ENCODE measurements around the gene AGXT2. TPM values are rescaled to one million over a fixed set of nuclear protein-coding genes. Genes with fewer than 3 reads are reported as not detected.

Gene AGXT2
- total and polyA plus RNA-seq, 10 of the 15 experiments (the other 5 are each of a cell fraction or from before 2014, with no cell fraction given) = not detected

- Histone ChIP-seq H3K9me3 (replicated peaks; ENCODE audit: control insufficient read depth, insufficient read depth, low read length) (no peaks in the 10 kb centered on the region), H3K4me1 (ENCODE audit: control insufficient read depth, insufficient read depth, low read length) (0 out of 2 replicates have a peak, but pooled peaks cover 5% of the 10 kb centered on the region), H3K79me2 (ENCODE audit: control insufficient read depth, insufficient read depth, low read length) (no peaks in the 10 kb centered on the region), H3K27ac (ENCODE audit: control insufficient read depth, insufficient read depth) (no peak overlapping the region), H3K4me3 (no peak overlapping the region), H4K20me1 (ENCODE audit: control insufficient read depth, insufficient read depth) (no peaks in the 10 kb centered on the region), H2AFZ (ENCODE audit: control insufficient read depth, low read depth, low read length) (no peak overlapping the region), H3K36me3 (ENCODE audit: control insufficient read depth in 2 of 2, insufficient read depth in 2 of 2, low read length in 1 of 2) (no peaks in the 10 kb centered on the region), H3K27me3 (replicated peaks in 1 of 2; ENCODE audit: control insufficient read depth in 2 of 2, insufficient read depth in 2 of 2, low read length in 1 of 2) (no peaks in the 10 kb centered on the region), H3K9ac (ENCODE audit: control insufficient read depth, insufficient read depth, low read length) (no peak overlapping the region), H3K4me2 (ENCODE audit: control insufficient read depth, insufficient read depth) (no peak overlapping the region)
- TF ChIP-seq POU2F2 (IDR thresholded peaks at IDR 0.05; ENCODE audit: borderline replicate concordance, low read depth, low read length) (no peak), SKIL (IDR thresholded peaks at IDR 0.05; ENCODE audit: low read depth, poor library complexity, severe bottlenecking) (no peak), PML (IDR thresholded peaks at IDR 0.05; ENCODE audit: low read length) (no peak), ZBTB33 (IDR thresholded peaks at IDR 0.05) (no peak), RUNX3 (IDR thresholded peaks at IDR 0.05; ENCODE audit: low read length) (no peak), BACH1 (IDR thresholded peaks at IDR 0.05; ENCODE audit: borderline replicate concordance) (no peak), ZZZ3 (IDR thresholded peaks at IDR 0.05; ENCODE audit: control insufficient read depth, insufficient read length, low read depth) (no peak), HCFC1 (IDR thresholded peaks at IDR 0.05; ENCODE audit: low read length) (no peak), YY1 (IDR thresholded peaks at IDR 0.05; ENCODE audit: low read depth, low read length) (no peak), ASH2L (IDR thresholded peaks at IDR 0.05; ENCODE audit: borderline replicate concordance, low read depth) (no peak)
- ChIA-PET POLR2A (interaction anchor here (1.2 kb wide), 1 partner anchor 25 kb away, joined by 4 read pairs; no protein-coding TSS in a partner anchor), RAD21 (ENCODE audit: unreplicated experiment) (interaction anchor here (1.2 to 6.6 kb wide), 5 partner anchors 23 to 479 kb away, joined by 3 to 123 read pairs (median 7); no protein-coding TSS in a partner anchor), SMC1A (ENCODE audit: uncharacterized antibody, unreplicated experiment) (interaction anchor here (0.7 to 5.5 kb wide), 16 partner anchors 9 to 488 kb away, joined by 3 to 121 read pairs (median 4); partner anchors contain the start of genes BRIX1 and RAD1), CTCF (interaction anchor here (0.7 to 5.0 kb wide), 23 partner anchors 10 to 923 kb away, joined by 3 to 185 read pairs (median 4); partner anchors contain the start of genes BRIX1, DNAJC21 and RAD1)
- ATAC-seq (no peak; the same call in 2 of the 3 replicates), DNase-seq (ENCODE audit: low read depth, low spot score) (no peak), FAIRE-seq (no peak)
- in situ Hi-C loops (cut with MboI) (no loop called here), intact Hi-C loops (cut with micrococcal nuclease; ENCODE audit: unreplicated experiment) (loop anchor here (5.0 to 10.0 kb wide), 3 partner anchors 85 to 518 kb away; partner anchors contain the start of genes BRIX1 and RAD1)
- WGBS (ENCODE audit: insufficient coverage, insufficient replicate concordance, low lambda C conversion rate, missing lambda C conversion rate) = 78% methylated on average over 6 of the region's 6 CpGs
- BruUV-seq (replicated peaks) = no TSS peak
These were observed 45.3 kb downstream of the AGXT2 start for GRCh38 chr5:35002459-35002858.

Measured in GM12878 (cell line).